Measurements from ENCODE around the gene SLC38A3.

DNA sequence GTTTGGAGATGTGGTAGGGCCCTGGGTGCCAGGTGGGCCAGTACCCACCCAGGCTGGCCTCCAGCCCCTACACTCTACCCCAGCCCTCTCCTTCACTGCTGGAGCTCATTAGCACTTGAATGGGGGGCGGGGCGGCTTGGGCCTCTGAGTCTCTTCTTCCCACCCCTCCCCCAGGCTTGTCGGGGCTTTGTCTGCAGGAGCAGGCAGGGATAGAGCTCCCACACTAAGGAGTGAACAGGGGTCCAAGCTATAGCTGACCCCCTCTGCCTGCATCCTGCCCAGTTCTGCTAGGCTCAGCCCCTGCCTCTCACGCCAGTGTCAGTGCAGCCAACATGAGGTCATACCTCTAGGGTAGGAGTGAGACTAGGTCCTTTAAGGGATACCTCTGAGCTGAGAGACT is 36.1 kb downstream of the SLC38A3 start:
- TF ChIP-seq EZH2 (IDR thresholded peaks at IDR 0.05; ENCODE audit: insufficient read depth, poor library complexity, severe bottlenecking): no peak
- TF ChIP-seq EZH2phosphoT487 (IDR thresholded peaks at IDR 0.05; ENCODE audit: insufficient read depth, low read depth): no peak

Measured in GM23248 (cell line).